ENCODE results near the gene ELL2. TPM values are rescaled to one million over a fixed set of nuclear protein-coding genes. Genes with fewer than 3 reads are reported as not detected.

ELL2 gene
- total RNA-seq, 1 experiment from 2014 or later: 0.48 TPM

DNA sequence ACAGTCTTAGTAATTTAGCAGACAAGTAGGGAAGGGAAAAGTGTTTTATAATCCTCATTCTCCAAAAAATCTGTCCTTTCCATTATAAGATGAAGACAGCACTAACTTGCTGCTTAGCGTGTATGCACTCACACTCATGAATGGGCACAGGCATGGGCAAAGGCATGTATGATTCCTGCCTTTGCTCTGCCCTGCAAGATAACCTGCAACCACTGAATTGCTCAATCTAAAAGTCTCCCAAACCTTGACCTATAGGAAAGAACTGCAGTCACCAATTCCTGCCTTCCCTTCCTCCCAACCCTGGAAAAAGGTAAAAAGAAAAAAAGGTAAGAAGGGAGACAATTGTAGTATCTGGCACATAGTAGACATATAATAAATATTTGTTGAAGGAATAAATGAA, 40.8 kb downstream of the ELL2 start:
- Histone ChIP-seq H3K79me2 (ENCODE audit: low read length) (no peaks in the 10 kb centered on the region), H3K27ac (ENCODE audit: low read length) (no peak overlapping the region), H3K36me3 (ENCODE audit: insufficient read depth, low read length) (no peaks in the 10 kb centered on the region), H3K9me2 (replicated peaks; ENCODE audit: insufficient read depth, low read length) (no peaks in the 10 kb centered on the region), H2AFZ (ENCODE audit: low read length) (no peak overlapping the region), H4K20me1 (ENCODE audit: insufficient read depth, low read depth, low read length) (no peaks in the 10 kb centered on the region), H3K9me3 (ENCODE audit: low read length) (no peaks in the 10 kb centered on the region), H3K4me2 (ENCODE audit: low read depth, low read length, poor library complexity, severe bottlenecking) (no peak overlapping the region), H3K27me3 (ENCODE audit: low read length) (no peaks in the 10 kb centered on the region), H3K4me1 (ENCODE audit: low read length) (no peaks in the 10 kb centered on the region), H3K9ac (ENCODE audit: low read length) (no peak overlapping the region), H3K4me3 (ENCODE audit: low read length) (no peak overlapping the region)
- no peak for DNase-seq

DNA sequence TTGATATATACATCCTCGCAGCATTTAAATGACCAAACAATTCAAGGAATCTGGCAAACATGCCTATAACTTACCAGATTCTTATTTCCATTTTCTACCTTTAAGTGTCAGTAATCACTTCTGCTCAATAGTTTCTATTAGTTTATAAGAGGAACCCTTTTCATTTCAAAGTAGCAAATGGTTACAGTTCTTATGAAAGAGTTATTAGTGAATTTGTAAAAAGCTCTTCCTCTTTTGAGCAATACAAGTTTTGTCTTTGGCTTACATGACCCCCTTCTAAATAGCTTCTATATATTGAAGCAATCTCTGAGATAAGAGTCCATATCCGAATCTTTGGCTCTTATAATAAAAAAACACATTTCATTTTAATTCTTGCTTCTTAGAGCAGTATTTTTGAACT, 42.0 kb downstream of the ELL2 start:
- Histone ChIP-seq H3K27ac (ENCODE audit: low read length) (no peak overlapping the region), H3K9me3 (ENCODE audit: low read length) (no peaks in the 10 kb centered on the region), H3K9ac (ENCODE audit: low read length) (no peak overlapping the region), H3K4me2 (ENCODE audit: low read depth, low read length, poor library complexity, severe bottlenecking) (no peak overlapping the region), H3K4me1 (ENCODE audit: low read length) (no peaks in the 10 kb centered on the region), H4K20me1 (ENCODE audit: insufficient read depth, low read depth, low read length) (no peaks in the 10 kb centered on the region), H3K79me2 (ENCODE audit: low read length) (no peaks in the 10 kb centered on the region), H3K9me2 (replicated peaks; ENCODE audit: insufficient read depth, low read length) (no peaks in the 10 kb centered on the region), H3K27me3 (ENCODE audit: low read length) (no peaks in the 10 kb centered on the region), H3K4me3 (ENCODE audit: low read length) (no peak overlapping the region), H2AFZ (ENCODE audit: low read length) (no peak overlapping the region), H3K36me3 (ENCODE audit: insufficient read depth, low read length) (no peaks in the 10 kb centered on the region)
- no peak for DNase-seq

DNA sequence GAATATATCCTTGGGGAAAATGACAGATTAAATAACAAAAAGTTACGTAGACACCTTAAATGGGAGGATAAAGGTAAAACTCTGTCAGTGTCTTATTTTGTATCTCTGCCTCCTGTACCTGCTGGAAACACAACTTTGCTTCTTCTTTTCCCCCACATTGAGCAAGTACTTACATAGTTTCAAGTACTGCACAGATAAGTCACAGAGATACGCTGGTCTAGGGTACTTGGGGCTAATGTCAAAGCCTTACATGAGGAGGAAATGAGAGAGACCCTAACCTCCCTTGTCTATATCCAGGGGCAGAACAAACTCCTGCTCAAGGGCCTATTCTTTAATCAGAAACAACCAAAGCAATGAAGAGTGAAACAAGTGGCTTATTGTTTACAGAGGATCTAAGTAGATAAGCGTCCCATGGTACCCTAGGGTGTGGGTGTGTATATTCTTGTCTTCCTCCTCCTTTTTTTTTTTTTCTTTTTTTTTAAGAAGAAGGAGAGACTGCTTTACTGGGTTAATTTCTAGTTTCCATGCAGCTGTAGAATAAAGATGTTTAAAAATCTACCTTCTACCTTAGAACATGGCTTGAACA, 43.1 kb downstream of the ELL2 start:
- Histone ChIP-seq H3K9me3 (ENCODE audit: low read length) (no peaks in the 10 kb centered on the region), H3K36me3 (ENCODE audit: insufficient read depth, low read length) (no peaks in the 10 kb centered on the region), H3K9ac (ENCODE audit: low read length) (no peak overlapping the region), H3K27ac (ENCODE audit: low read length) (no peak overlapping the region), H3K79me2 (ENCODE audit: low read length) (no peaks in the 10 kb centered on the region), H3K27me3 (ENCODE audit: low read length) (no peaks in the 10 kb centered on the region), H3K4me1 (ENCODE audit: low read length) (no peaks in the 10 kb centered on the region), H4K20me1 (ENCODE audit: insufficient read depth, low read depth, low read length) (no peaks in the 10 kb centered on the region), H3K4me3 (ENCODE audit: low read length) (no peak overlapping the region), H3K9me2 (replicated peaks; ENCODE audit: insufficient read depth, low read length) (no peaks in the 10 kb centered on the region), H2AFZ (ENCODE audit: low read length) (no peak overlapping the region), H3K4me2 (ENCODE audit: low read depth, low read length, poor library complexity, severe bottlenecking) (no peak overlapping the region)
- DNase-seq: no peak

DNA sequence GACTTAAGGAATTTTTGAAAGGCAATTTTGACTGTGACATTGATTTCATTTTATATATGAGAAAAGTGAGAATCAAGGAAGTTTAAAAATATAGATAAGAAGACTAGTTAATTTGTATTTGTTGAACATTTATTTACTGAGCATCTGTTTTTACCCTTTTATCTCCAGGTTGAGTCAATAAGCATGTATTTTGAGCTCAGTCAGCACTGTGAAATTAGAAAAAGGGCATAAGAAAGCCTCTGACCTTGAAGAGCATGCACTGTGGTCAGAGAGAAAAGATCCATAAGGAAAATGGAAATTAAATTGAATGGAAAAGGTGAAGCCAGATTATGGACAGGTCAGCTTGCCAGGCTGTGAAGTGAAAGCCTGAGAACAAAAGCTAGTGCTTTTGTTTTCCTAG, 44.4 kb downstream of the ELL2 start:
- H3K79me2 ChIP-seq (ENCODE audit: low read length): no peaks in the 10 kb centered on the region
- no peak overlapping the region for H3K27ac ChIP-seq (ENCODE audit: low read length)
- DNase-seq: no peak
- H3K4me2 ChIP-seq (ENCODE audit: low read depth, low read length, poor library complexity, severe bottlenecking): no peak overlapping the region
- no peak overlapping the region for H3K4me3 ChIP-seq (ENCODE audit: low read length)
- H2AFZ ChIP-seq (ENCODE audit: low read length): no peak overlapping the region
- no peaks in the 10 kb centered on the region for H3K27me3 ChIP-seq (ENCODE audit: low read length)
- no peaks in the 10 kb centered on the region for H4K20me1 ChIP-seq (ENCODE audit: insufficient read depth, low read depth, low read length)
- no peaks in the 10 kb centered on the region for H3K4me1 ChIP-seq (ENCODE audit: low read length)
- H3K9me2 ChIP-seq (replicated peaks; ENCODE audit: insufficient read depth, low read length): no peaks in the 10 kb centered on the region
- H3K9ac ChIP-seq (ENCODE audit: low read length): no peak overlapping the region
- H3K36me3 ChIP-seq (ENCODE audit: insufficient read depth, low read length): no peaks in the 10 kb centered on the region
- no peaks in the 10 kb centered on the region for H3K9me3 ChIP-seq (ENCODE audit: low read length)

DNA sequence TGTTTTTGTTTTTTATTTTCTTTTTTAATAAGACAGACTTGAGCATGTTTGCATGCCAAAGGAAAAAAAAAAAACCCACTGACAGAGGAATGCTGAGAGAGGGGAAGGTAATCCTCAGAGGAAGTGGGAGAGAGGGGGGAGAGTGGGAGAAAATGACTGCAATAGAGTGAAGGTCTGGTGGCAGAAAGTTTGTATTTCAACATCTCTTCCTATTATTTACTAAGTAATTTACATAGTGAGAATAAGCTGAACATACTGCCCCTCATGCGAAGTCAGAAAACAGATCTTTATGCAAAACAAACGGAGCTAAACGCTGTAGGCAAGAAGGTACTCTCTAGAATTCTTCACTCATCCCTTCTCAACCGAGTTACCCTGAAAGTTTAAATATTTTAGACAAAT, 45.0 kb downstream of the ELL2 start:
- Histone ChIP-seq H3K27ac (ENCODE audit: low read length) (no peak overlapping the region), H3K36me3 (ENCODE audit: insufficient read depth, low read length) (no peaks in the 10 kb centered on the region), H3K4me3 (ENCODE audit: low read length) (no peak overlapping the region), H3K4me2 (ENCODE audit: low read depth, low read length, poor library complexity, severe bottlenecking) (no peak overlapping the region), H4K20me1 (ENCODE audit: insufficient read depth, low read depth, low read length) (no peaks in the 10 kb centered on the region), H3K4me1 (ENCODE audit: low read length) (no peaks in the 10 kb centered on the region), H3K27me3 (ENCODE audit: low read length) (no peaks in the 10 kb centered on the region), H2AFZ (ENCODE audit: low read length) (no peak overlapping the region), H3K9ac (ENCODE audit: low read length) (no peak overlapping the region), H3K9me2 (replicated peaks; ENCODE audit: insufficient read depth, low read length) (no peaks in the 10 kb centered on the region), H3K9me3 (ENCODE audit: low read length) (no peaks in the 10 kb centered on the region), H3K79me2 (ENCODE audit: low read length) (no peaks in the 10 kb centered on the region)
- DNase-seq: no peak

DNA sequence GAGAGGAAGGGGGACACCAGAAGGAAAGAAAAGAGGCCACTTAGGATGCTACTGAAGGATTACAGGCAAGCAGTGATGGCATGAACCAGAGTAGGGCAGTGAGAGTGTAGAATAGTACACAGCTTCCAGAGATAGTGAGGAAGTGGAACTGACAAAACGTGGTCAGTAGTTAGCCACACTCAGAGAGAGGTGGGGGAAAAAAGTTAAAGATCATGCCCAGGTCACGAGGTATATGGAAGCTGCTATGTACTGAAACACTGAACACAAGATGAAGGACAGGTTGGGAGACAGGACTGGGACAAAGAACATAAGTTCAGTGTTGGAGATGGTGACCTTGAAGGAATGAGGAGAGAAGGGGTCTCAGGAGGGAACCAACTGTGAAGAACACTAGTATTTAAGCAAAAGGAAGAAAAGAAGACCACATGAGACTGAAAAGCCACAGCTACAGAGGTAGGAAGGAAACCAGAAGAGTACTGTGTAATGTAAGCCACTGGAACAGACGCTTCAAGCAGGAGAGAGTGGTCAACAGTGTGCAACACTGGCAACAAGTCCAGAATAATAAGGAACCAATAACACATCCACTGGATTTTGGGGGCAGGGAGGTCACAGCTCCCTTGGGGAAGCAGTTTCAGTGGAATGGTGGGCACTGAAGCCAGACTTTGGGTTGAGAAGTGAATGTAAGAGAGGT, 45.5 kb downstream of the ELL2 start:
- no peak overlapping the region for H3K4me3 ChIP-seq (ENCODE audit: low read length)
- no peak overlapping the region for H3K4me2 ChIP-seq (ENCODE audit: low read depth, low read length, poor library complexity, severe bottlenecking)
- H3K79me2 ChIP-seq (ENCODE audit: low read length): no peaks in the 10 kb centered on the region
- H3K9me3 ChIP-seq (ENCODE audit: low read length): no peaks in the 10 kb centered on the region
- no peaks in the 10 kb centered on the region for H3K9me2 ChIP-seq (replicated peaks; ENCODE audit: insufficient read depth, low read length)
- H4K20me1 ChIP-seq (ENCODE audit: insufficient read depth, low read depth, low read length): no peaks in the 10 kb centered on the region
- DNase-seq: no peak
- H3K4me1 ChIP-seq (ENCODE audit: low read length): no peaks in the 10 kb centered on the region
- H3K9ac ChIP-seq (ENCODE audit: low read length): no peak overlapping the region
- no peak overlapping the region for H2AFZ ChIP-seq (ENCODE audit: low read length)
- H3K27ac ChIP-seq (ENCODE audit: low read length): no peak overlapping the region
- H3K36me3 ChIP-seq (ENCODE audit: insufficient read depth, low read length): no peaks in the 10 kb centered on the region
- no peaks in the 10 kb centered on the region for H3K27me3 ChIP-seq (ENCODE audit: low read length)

DNA sequence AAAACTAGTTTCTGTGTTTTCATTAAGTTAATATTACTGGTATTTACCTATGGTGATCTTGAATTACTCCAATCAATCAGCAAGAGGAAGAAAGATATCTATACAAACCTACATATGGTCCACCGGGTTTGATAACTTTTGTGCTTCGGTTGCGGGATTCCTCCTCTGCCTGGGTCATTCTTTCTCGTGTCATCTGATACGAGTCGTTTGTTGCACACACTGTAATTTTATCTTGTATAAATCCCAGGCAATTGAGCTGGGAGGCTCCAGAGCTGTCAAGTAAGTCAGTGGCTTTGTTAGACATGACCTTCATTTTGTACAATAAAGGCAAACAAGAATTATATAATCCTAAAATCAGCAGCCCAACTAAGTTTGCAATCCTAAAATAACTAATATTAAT, 48.0 kb downstream of the ELL2 start:
- no peak for DNase-seq
- H3K27ac ChIP-seq (ENCODE audit: low read length): no peak overlapping the region

DNA sequence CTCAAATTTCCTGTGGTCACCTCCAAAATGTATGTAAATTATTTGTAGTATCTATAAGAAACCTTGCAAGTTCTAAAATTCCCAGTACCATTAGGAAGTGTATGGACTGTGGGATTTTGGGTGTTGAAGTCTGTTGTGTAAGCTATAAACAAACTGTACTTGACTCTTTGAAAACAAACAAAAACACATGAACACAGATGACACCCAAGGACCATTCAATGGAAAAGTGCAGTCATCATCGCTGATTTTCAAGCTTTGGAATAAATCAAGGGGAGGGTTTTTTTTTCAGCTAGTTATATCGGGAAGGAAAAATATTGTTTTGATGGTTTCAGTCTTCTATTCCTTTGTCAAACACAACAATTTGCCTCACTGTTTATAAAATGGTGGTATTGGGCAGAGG, 49.6 kb downstream of the ELL2 start:
- Histone ChIP-seq H3K79me2 (ENCODE audit: low read length) (no peaks in the 10 kb centered on the region), H3K9me3 (ENCODE audit: low read length) (no peaks in the 10 kb centered on the region), H2AFZ (ENCODE audit: low read length) (no peak overlapping the region), H3K4me1 (ENCODE audit: low read length) (no peaks in the 10 kb centered on the region), H3K4me2 (ENCODE audit: low read depth, low read length, poor library complexity, severe bottlenecking) (no peak overlapping the region), H3K4me3 (ENCODE audit: low read length) (no peak overlapping the region), H3K36me3 (ENCODE audit: insufficient read depth, low read length) (no peaks in the 10 kb centered on the region), H4K20me1 (ENCODE audit: insufficient read depth, low read depth, low read length) (no peaks in the 10 kb centered on the region), H3K9ac (ENCODE audit: low read length) (no peak overlapping the region), H3K9me2 (replicated peaks; ENCODE audit: insufficient read depth, low read length) (no peaks in the 10 kb centered on the region), H3K27ac (ENCODE audit: low read length) (no peak overlapping the region), H3K27me3 (ENCODE audit: low read length) (no peaks in the 10 kb centered on the region)
- DNase-seq: no peak

More for the DNA sequence above, 48.0 kb downstream of the ELL2 start:
- Histone ChIP-seq H2AFZ (ENCODE audit: low read length) (no peak overlapping the region), H3K4me1 (ENCODE audit: low read length) (no peaks in the 10 kb centered on the region), H3K27me3 (ENCODE audit: low read length) (no peaks in the 10 kb centered on the region), H3K9me3 (ENCODE audit: low read length) (no peaks in the 10 kb centered on the region), H3K9ac (ENCODE audit: low read length) (no peak overlapping the region), H3K79me2 (ENCODE audit: low read length) (no peaks in the 10 kb centered on the region), H4K20me1 (ENCODE audit: insufficient read depth, low read depth, low read length) (no peaks in the 10 kb centered on the region), H3K9me2 (replicated peaks; ENCODE audit: insufficient read depth, low read length) (no peaks in the 10 kb centered on the region), H3K4me2 (ENCODE audit: low read depth, low read length, poor library complexity, severe bottlenecking) (no peak overlapping the region), H3K36me3 (ENCODE audit: insufficient read depth, low read length) (no peaks in the 10 kb centered on the region), H3K4me3 (ENCODE audit: low read length) (no peak overlapping the region)
